HG02885 (cell line): ENCODE measurements around the gene SLC10A1.
"Not testable (repeated sequence)": the region's sequence is repeated elsewhere in the genome, so short reads cannot be mapped to it uniquely, and the experiment has no call there.

Experiments used
- ATAC-seq: cut with Tn5 transposase; IDR thresholded peaks from one replicate; pipeline ENCODE4 v1.9.1; 2021; ENCODE audit warnings: mild to moderate bottlenecking; ENCODE audit not compliant: unreplicated experiment, poor library complexity

SLC10A1 gene

DNA sequence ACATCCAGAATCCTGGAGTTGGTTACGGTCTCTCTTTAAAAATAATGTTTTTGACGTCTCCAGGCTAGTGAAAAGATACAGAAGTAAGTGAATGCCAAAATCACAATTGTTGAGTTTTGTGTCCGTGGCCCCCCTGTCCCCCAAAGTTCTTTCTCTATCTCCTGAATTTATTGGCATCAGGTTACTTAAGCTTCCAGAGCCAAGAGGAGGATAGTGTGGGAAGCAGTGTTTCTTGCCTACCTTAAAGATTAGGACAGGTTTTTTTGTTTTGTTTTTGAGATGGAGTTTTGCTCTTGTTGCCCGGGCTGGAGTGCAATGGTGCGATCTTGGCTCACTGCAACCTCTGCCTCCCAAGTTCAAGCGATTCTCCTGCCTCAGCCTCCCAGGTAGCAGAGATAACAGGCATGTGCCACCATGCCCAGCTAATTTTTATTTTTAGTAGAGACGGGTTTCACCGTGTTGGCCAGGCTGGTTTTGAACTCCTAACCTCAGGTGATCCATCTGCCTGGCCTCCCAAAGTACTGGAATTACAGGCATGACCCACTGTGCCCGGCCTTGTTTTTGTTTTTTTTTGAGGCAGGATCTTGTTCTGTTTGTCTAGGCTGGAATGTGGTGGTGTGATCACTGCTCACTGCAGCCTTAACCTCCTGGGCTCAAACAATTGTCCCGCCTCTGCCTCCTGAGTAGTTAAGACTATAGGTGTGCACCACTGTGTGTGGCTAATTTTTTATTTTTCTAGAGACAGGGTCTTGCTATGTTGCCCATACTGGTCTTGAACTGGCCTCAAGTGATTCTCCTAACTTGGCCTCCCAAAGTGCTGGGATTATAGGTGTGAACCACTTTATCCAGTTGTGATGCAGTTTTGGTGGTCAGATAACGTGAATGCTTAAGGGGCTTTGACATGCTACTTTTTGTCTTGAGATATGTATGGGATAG lies 24.7 kb downstream of the SLC10A1 start:
- no peak for ATAC-seq

DNA sequence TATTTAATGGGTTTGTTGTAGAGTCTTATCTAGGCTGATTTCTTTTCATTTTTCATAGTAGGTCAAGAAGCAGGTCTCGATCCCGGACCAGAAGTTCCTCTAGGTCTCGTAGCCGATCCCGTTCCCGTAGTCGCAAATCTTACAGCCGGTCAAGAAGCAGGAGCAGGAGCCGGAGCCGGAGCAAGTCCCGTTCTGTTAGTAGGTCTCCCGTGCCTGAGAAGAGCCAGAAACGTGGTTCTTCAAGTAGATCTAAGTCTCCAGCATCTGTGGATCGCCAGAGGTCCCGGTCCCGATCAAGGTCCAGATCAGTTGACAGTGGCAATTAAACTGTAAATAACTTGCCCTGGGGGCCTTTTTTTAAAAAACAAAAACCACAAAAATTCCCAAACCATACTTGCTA lies 25.9 kb downstream of the SLC10A1 start:
- ATAC-seq, result no peak

DNA sequence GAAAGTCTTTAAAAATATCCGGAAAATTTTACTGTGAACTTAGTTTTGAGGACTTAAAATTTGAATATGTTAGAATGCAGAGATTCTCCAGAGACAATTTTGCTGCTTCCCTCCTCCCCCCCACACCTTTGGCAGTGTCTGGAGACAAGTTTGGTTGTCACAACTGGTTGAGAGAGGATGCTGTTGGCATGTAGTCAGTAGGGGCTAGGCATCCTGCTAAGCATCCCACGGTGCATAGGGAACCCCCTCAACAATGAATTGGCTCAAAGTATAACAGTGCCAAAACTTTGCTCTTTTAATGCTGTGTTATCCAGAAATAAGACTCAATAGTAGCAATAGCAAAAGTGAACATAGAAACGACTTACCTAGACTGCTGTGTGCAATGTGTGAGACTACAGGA lies 26.5 kb downstream of the SLC10A1 start:
- no peak for ATAC-seq

DNA sequence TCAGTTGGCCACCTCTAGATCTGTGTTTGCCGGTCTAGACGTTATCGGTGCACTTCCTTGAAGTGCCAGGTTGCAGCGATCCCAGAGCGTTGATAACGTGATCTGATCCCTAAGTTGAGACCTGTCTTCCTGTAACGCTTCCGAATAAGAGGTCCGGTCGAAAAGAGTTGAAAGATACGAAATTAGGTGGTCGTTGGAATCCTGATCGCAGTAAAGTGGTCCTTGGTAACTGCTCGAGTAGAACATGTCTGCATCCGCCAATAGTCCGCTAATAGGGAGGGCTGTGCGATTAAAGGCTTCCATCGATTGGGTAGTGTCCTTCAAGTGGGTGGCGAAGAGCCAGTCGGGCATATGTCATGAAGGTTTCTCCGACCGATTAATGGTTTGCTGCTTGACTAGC lies 27.4 kb downstream of the SLC10A1 start:
- ATAC-seq, result no peak

- ATAC-seq, result no peak
These were observed 28.2 kb downstream of the SLC10A1 start for GRCh38 chr14:69768873-69769272.

GRCh38 chr14:69767369-69767999 lies 29.6 kb downstream of the SLC10A1 start:
- ATAC-seq, result peak; percentile 78

DNA sequence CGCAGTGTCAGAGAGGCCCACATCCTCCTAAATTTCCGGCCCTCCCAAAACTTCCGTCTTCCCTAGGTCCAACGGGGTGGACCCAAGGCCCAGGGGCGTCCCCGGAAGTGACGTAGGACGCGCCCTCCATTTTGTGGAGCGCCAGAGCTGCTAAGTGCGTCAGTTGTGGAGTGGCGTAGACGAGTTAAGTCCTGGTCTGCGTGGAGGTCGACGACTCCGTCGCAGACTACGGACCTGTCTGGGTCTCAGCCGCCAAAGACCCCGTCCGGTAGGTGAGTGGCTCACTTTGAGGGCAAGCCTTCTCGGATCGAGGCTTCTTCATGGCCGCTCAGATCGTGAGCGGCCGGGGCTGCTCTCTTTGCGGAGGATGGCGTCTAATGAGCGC lies 30.1 kb downstream of the SLC10A1 start, which contains the start of gene SRSF5:
SRSF5 (plus strand) TSS at position 159 of the 385 bp plus-strand sequence. CDS start 1,015 bp downstream, outside the sequence.
- ATAC-seq, result peak; percentile 80

DNA sequence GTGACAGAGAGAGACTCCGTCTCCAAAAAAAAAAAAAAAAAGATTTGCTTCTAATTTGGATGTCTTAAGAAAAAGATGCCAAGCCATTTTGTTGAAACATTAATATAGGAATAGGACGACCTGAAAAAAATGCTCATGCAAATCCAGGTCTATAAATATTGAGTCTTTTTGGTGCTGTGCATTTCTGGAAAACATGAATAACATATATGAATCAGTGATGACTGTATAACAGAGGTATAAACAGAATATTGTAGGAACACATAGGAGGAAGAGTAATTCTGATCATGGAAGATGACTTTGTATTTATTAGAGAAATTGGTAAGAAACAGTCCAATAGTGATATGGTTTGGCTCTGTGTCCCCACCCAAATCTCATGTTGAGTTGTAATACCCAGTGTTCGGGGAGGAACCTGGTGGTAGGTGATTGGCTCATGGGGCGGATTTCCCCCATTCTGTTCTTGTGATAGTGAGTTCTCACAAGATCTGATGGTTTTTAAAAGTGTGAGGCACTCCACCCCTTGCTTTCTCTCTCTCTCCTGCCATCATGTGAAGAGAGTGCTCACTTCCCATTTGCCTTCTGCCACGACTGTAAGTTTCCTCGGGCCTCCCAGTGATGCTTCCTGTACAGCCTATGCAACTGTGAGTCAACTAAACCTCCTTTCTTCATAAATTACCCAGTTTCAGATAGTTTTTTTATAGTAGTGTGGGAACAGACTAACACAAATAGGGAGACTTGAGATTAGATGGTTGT lies 33.1 kb downstream of the SLC10A1 start:
- ATAC-seq, result no peak

- ATAC-seq, result no peak
These were observed 36.2 kb downstream of the SLC10A1 start for GRCh38 chr14:69760810-69761209.

GRCh38 chr14:69756298-69756697 lies 40.7 kb downstream of the SLC10A1 start:
- ATAC-seq, result no peak

DNA sequence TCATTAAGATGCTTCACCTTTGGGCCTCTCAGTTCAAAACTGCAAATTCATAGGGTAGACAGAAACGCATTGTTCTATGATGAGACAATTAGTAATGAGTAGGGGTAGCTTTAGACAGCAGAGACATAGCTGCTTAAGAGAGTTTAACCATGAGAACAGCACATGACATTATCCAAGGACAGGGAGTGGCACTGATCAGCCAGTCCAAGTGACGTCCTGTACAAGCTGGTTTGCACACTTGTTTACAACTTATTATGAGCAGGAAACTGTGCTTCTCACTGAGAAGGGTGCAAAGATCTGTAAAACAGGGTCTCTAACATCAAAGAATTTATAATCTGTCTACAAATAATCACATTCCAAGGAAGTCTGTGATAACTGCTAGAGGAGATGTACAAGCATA lies 41.3 kb downstream of the SLC10A1 start:
- no peak for ATAC-seq

GRCh38 chr14:69755296-69755695 lies 41.7 kb downstream of the SLC10A1 start:
- no peak for ATAC-seq

- ATAC-seq, result no peak
These were observed 42.6 kb downstream of the SLC10A1 start for GRCh38 chr14:69754487-69754886.

- no peak for ATAC-seq
These were observed 43.2 kb downstream of the SLC10A1 start for GRCh38 chr14:69753860-69754259.

DNA sequence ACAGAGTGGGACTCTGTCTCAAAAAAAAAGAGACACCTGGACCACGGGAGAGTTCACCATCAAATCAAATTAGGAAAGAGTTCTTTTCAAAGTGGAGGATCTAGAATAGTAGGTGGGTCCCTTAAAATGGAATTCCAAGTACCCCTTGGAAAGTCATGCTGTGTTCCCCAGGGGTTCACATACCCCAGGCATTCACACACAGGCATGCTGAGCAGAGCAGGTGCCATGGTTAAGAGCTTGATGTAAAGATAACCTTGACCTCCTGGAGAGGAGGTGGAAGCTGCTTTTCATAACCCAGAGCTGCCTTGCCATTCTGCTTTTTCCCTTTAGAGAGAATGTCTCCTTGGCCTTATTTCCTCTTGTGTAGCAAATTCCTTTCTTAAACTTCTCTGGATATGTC lies 44.3 kb downstream of the SLC10A1 start:
- ATAC-seq, result no peak

GRCh38 chr14:69750495-69750894 lies 46.5 kb downstream of the SLC10A1 start:
- ATAC-seq, result no peak

DNA sequence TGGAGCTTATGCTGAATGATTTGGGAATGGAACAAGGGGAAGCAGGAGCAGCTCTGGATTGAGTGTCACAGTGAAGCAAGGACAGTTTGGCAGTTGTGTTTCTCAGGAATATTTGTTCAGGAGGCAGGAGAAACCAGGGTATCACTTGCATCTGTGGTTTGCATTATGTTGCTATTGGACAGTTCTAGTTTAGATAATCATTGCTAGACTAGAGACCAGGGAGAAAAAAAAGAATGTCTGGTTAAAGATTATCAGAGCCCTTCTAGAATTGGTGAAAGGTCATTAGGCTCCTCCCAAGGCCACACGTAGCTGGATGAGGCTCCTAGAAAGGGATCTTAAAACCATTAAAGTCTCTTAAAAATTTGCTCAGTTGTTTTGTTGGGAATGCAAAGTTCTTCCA lies 47.1 kb downstream of the SLC10A1 start:
- no peak for ATAC-seq

DNA sequence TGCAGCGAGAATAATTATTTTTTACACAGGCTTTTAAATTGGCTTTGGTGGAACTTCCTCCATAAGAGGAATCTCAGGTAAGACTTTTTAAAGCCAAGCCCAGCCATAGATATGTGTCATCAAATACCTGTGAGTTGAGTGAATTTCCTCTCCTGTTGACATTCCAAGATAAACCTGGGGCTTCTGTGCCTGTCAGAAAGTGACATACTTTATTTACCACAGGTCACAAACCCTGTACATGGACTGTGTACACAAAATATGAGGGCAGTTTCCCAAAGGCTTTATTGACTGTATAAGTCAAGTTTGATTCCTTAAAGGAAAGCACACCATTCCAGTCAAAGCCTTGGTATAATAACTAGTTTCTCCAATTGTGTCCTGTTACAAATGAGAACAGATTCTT lies 56.0 kb downstream of the SLC10A1 start:
- ATAC-seq, result no peak

GRCh38 chr14:69736405-69736804 lies 60.6 kb downstream of the SLC10A1 start:
- not testable (repeated sequence) for ATAC-seq

- ATAC-seq, result not testable (repeated sequence)
These were observed 65.0 kb downstream of the SLC10A1 start for GRCh38 chr14:69731919-69732598.
